Osteoblast (primary cell): ENCODE data around the gene NTRK2. TPM values are rescaled to one million over a fixed set of nuclear protein-coding genes. Genes with fewer than 3 reads are reported as not detected.

Source experiments
- DNase-seq: peaks from one replicate; pipeline ENCODE4 v3.0.0; 2011; ENCODE audit warnings: low spot score, mixed read lengths; ENCODE audit not compliant: insufficient read length; ENCODE audit errors: missing footprints
- H2AFZ ChIP-seq: 2 replicates; pipeline ENCODE4 v1.6.0; 2011; ENCODE audit warnings: mild to moderate bottlenecking, low read length
- H3K27ac ChIP-seq: 2 replicates; pipeline ENCODE4 v1.5.1; 2011; ENCODE audit warnings: mild to moderate bottlenecking, low read depth, low read length, moderate library complexity
- H3K27me3 ChIP-seq: 2 replicates; pipeline ENCODE4 v1.6.0; 2012; ENCODE audit warnings: mild to moderate bottlenecking, control low read depth, inconsistent platforms, low read length, moderate library complexity; ENCODE audit not compliant: insufficient read depth
- H3K36me3 ChIP-seq: 2 replicates; pipeline ENCODE4 v1.5.1; 2011; ENCODE audit warnings: mild to moderate bottlenecking, low read length, control low read depth, moderate library complexity; ENCODE audit not compliant: insufficient read depth
- H3K4me1 ChIP-seq: 2 replicates; pipeline ENCODE4 v1.5.1; 2011; ENCODE audit warnings: mild to moderate bottlenecking, low read length, control low read depth, moderate library complexity; ENCODE audit not compliant: insufficient read depth
- H3K4me2 ChIP-seq: 2 replicates; pipeline ENCODE4 v1.6.0; 2011; ENCODE audit warnings: mild to moderate bottlenecking, low read length; ENCODE audit not compliant: insufficient read depth
- H3K4me3 ChIP-seq: fragments of 200-600 bp; sonication (generic); 3 replicates; pipeline ENCODE4 v1.5.1; 2012; ENCODE audit warnings: mild to moderate bottlenecking, low read length, inconsistent platforms; ENCODE audit not compliant: insufficient read depth
- H3K79me2 ChIP-seq: 2 replicates; pipeline ENCODE4 v1.6.0; 2012; ENCODE audit warnings: mild to moderate bottlenecking, low read length, control low read depth, inconsistent platforms; ENCODE audit not compliant: insufficient read depth
- H3K9me3 ChIP-seq: 2 replicates; pipeline ENCODE4 v1.5.1; 2011; ENCODE audit warnings: low read depth, low read length, control low read depth
- H4K20me1 ChIP-seq: 2 replicates; pipeline ENCODE4 v1.6.0; 2012; ENCODE audit warnings: mild to moderate bottlenecking, low read length, control low read depth; ENCODE audit not compliant: insufficient read depth
- CTCF ChIP-seq: IDR thresholded peaks from 2 replicates; pipeline ENCODE4 v1.5.1; 2011; ENCODE audit warnings: mild to moderate bottlenecking, low read depth, low read length, moderate library complexity; ENCODE audit errors: extremely low read depth
- total RNA-seq: library from RNA; depleted of rRNA; stranded (reverse); fragments of >200 nt; gene quantifications from 2 replicates; pipeline ENCODE4 v1.2.3, GENCODE V29; 2012

The NTRK2 gene
- total RNA-seq, 1 donor, result 3.3 TPM

DNA sequence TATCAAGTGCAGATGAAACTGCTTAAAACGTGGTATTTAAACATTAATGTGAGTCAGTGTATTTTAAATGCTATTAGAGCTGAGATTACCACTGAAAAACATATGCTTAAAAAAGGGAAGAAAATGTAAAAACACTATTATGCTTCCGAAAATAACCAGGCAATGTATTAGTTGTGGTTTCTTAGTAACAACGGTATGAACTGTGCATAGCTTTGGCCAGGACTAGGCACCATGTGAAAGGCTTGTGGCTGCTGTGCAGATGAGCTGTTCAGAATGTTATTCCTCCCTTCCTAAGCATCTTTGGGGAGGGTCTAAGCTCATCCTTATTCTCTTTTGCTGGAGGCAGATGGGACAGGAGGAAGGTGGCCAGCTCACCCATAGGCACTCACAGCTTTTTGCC, 84.9 kb downstream of the NTRK2 start:
- H3K4me2 ChIP-seq, result no peak overlapping the region
- no peak overlapping the region for H3K4me3 ChIP-seq
- H4K20me1 ChIP-seq, result no peaks in the 10 kb centered on the region

DNA sequence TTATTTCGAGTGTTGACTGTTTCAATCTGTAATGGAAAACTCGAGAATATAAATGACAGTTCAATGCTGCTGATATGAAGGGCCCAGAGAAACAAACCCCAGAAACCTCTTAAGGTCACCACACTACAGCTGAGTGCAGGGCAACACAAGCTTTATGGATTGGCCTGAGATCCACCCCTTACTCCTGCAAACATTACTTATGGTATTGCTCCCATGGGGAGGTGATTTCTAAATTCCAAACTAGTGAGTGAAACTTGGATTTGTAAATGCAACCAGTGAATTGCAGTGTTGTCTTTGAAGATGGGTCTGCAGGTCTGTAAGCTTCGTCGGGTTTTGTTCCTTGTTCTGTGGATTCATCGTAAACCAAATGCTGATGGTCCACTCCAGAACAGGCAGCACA, 85.4 kb downstream of the NTRK2 start:
- no peak overlapping the region for H3K27ac ChIP-seq
- H3K4me2 ChIP-seq, result no peak overlapping the region
- H3K36me3 ChIP-seq, result no peaks in the 10 kb centered on the region
- H3K4me3 ChIP-seq, result no peak overlapping the region
- no peak overlapping the region for H2AFZ ChIP-seq
- no peaks in the 10 kb centered on the region for H4K20me1 ChIP-seq
- H3K79me2 ChIP-seq, result no peaks in the 10 kb centered on the region
- no peak for TF ChIP-seq CTCF
- H3K4me1 ChIP-seq, result no peaks in the 10 kb centered on the region
- H3K27me3 ChIP-seq, result no peaks in the 10 kb centered on the region
- H3K9me3 ChIP-seq, result no peaks in the 10 kb centered on the region
- no peak for DNase-seq

More for the DNA sequence above, 84.9 kb downstream of the NTRK2 start:
- Histone ChIP-seq H3K4me1 (no peaks in the 10 kb centered on the region), H3K9me3 (no peaks in the 10 kb centered on the region), H3K36me3 (no peaks in the 10 kb centered on the region), H2AFZ (no peak overlapping the region), H3K27ac (no peak overlapping the region), H3K27me3 (no peaks in the 10 kb centered on the region), H3K79me2 (no peaks in the 10 kb centered on the region)
- TF ChIP-seq CTCF, result no peak
- no peak for DNase-seq

DNA sequence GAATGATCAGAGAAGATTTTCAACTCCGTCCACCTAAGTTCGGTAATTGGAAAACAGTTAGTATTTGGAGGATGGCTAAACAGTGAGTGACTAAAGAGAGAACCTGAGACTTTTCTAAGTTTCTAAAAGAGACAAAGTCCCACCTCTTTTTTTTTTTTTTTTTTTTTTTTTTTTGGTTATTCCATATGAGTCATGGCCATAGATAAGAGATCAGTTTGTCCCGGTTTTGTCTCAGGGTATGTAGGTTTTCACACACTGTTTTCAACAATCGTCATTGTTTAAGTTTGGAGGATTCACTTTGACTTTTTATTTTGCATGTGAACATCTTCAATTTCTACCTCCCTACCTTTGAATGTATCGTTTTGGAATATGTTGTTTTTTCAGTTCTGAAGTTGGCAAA, 85.9 kb downstream of the NTRK2 start:
- no peak for DNase-seq
- no peak for TF ChIP-seq CTCF
- H3K4me2 ChIP-seq, result no peak overlapping the region

DNA sequence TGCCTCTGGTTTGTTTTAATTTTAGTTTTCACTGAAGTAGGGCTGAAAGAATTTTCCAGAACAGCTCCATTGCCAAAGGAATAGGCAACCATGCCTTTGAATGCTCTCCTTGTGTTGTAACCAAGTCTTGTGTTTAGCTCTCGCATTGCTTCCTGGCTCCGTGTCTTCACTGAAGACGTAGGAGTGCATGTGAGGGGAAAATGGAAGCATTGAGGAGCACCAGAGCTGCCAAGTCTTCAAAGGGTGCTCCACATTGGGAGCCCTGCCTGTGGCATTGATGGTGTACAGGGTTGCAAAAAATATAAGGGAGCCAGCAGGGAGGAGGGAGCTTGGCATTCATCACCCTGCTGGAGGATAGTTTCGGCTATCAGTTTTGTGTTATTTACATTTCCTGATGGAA, 86.6 kb downstream of the NTRK2 start:
- Histone ChIP-seq H3K27ac (no peak overlapping the region), H2AFZ (no peak overlapping the region), H3K4me3 (no peak overlapping the region), H3K36me3 (no peaks in the 10 kb centered on the region), H4K20me1 (no peaks in the 10 kb centered on the region), H3K4me2 (no peak overlapping the region), H3K79me2 (no peaks in the 10 kb centered on the region), H3K27me3 (no peaks in the 10 kb centered on the region), H3K4me1 (no peaks in the 10 kb centered on the region), H3K9me3 (no peaks in the 10 kb centered on the region)
- TF ChIP-seq CTCF, result no peak
- no peak for DNase-seq

More for the DNA sequence above, 85.9 kb downstream of the NTRK2 start:
- no peaks in the 10 kb centered on the region for H3K79me2 ChIP-seq
- no peak overlapping the region for H3K4me3 ChIP-seq
- no peak overlapping the region for H3K27ac ChIP-seq
- no peaks in the 10 kb centered on the region for H3K27me3 ChIP-seq
- no peaks in the 10 kb centered on the region for H4K20me1 ChIP-seq
- no peaks in the 10 kb centered on the region for H3K36me3 ChIP-seq
- no peaks in the 10 kb centered on the region for H3K4me1 ChIP-seq
- H2AFZ ChIP-seq, result no peak overlapping the region
- H3K9me3 ChIP-seq, result no peaks in the 10 kb centered on the region
